ENCODE data around the gene WDR17.
"Not testable (repeated sequence)": the region's sequence is repeated elsewhere in the genome, so short reads cannot be mapped to it uniquely, and the experiment has no call there.

WDR17 gene

DNA sequence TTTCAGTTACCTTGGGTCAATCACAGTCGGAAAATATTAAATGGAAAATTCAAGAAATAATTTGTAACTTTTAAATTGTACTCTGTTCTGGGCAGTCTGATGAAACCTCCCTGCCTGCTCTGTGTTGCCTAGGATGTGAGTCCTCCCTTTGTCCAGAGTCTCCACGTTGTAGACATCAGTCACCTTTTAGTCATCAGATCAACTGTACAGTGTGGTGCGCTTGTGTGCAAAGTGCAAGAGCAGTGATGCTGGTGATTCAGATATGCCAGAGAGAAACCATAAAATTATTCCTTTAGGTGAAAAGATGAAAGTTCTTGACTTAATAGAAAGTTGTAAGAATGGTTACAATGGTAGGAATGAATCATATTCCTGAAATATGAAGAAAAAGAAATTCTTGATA, 128.3 kb downstream of the WDR17 start:
- no peak for DNase-seq

DNA sequence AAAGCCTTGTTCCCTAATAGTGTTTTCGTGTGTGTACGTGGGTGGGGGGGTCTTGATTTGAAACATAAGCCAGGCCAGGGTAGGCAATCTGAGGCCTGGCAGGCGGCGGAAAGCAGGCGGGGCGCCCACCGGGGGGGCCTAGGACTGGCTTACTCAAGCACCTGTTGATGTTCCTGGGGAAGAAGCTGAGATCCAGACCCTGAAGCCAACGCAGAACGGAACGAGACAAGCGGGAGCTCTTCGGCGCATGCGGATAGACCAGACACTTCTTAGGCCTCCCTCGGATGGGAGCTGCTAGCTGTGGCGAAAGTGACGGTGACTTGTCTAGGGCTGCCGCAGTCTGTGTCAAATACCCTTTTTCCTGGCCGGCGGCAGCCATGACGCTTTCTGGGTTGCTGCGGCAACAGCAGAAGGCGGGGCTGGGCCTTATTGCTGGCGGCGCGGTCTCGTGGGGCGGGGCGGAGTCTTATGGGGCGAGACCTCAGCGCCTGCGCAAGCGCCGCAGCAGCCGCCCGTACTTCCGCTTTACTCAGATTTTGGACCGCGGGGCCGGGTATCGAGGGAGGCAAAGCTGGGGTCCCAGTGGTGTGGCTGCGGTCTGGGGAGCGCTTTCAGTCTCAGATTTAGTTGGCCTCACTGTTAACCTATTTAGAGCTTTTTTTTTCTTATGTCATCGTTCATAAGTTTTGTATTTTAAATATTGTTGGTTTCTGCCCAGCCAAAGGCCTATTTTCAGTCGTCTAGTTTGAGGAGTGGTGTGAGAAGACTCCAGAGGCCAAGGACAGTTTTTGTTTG, 129.7 kb downstream of the WDR17 start, which contains the start of gene SPATA4:
Gene SPATA4, minus strand, starts transcription at position 402 of the 795 bp plus-strand sequence. Its CDS starts 23 bp downstream, at position 379.
- DNase-seq, result peak; percentile 74

DNA sequence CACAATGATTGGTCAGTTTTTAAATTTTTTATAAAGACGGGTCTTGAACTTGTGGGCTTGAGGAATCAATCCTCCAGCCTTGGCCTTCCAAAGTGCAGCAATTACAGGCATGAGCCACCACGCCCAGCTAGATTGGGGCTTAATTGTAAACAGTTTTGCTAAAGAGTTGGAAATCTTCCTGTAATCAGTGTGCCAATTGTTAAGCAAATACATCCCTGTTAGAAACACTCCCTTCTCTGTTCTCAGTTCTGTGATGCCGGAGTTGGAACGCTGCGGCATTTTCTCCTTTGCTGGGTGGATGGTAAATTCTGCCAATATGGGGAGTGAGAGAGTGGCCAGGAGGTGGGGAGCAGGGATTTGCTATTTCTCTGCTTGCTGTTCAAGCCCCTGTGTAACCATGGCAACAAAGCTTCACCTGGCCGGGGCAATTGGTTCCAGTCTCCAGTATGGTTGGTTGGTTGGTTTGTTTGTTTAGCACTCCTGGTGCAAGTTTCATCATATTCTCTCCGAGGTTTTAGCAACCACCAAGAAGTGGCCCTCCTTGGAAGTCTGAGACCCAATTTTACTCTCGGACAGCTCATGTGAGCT, 132.8 kb downstream of the WDR17 start:
- no peak for DNase-seq

DNA sequence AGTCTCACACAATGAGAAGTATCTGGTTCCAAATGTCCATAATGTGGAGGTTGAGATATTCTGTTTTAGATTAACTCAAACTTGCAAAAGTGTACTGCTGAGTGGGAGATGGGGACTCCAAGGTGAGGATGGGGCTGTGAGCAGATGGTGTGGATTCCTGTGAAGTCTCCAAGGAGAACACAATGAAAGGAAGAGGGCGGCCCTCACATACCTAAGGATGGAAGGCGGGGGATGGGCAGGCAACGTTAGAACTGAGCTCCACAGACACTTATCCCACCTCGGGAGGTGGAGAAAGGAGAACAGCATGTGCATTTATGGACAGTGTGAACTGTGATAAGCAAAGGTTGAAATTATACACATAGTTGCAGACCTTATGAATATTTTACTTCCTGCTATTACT, 139.7 kb downstream of the WDR17 start:
- DNase-seq, result no peak

DNA sequence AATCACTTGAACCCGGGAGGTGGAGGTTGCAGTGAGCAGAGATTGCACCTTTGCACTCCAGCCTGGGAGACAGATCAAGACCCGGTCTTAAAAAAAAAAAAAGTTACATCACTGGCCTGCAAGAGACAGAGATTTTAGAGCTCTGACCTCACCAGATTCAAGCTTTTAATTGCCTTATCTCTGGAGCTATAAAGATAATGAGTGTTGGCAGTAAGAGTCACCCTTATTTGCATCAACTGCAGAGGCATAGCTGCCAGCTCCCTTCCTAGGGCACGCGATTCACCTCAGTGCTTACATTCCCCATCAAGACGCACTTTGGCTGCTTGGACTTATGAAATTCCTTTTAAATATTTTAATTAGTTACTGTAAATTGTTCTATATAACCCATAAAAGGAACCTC, 142.2 kb downstream of the WDR17 start:
- DNase-seq, result no peak

DNA sequence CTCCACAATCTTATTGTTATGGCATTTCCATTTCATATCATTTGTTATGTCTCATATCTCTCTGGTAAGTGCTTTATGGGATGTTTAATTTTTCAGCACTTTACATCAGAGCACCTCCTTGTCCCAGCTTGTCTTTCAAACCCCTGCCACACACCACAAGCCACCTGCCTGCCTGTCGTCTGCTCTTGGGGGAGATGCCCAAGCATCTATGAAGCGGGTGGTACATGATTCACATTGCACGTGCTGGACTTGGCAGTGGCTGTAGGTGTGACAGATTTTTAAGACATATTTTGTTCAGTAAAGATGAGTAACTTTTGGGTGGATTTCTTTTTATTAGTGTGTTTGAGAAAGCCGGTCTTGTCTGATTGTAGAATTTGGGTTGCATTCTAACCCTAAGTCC, 143.9 kb downstream of the WDR17 start:
- DNase-seq, result no peak

DNA sequence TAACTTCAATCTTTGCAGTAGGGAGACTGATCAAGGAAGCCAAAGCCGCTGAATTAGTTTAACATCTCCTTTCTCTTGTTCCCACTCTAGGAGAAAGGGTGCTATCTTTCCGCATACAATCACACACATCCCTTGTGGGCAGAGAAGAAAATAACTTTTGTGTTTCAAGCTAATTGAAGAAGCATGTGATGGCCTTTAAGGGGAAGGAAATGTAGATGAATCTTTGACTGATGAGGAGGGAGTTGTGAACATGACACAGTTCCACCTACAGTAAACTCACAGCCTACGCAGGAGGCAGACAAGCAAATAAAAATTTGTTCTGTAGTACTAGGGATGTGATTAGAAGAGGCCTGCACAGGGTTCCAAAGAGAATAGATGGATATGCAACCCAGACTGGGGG, 144.5 kb downstream of the WDR17 start:
- no peak for DNase-seq

DNA sequence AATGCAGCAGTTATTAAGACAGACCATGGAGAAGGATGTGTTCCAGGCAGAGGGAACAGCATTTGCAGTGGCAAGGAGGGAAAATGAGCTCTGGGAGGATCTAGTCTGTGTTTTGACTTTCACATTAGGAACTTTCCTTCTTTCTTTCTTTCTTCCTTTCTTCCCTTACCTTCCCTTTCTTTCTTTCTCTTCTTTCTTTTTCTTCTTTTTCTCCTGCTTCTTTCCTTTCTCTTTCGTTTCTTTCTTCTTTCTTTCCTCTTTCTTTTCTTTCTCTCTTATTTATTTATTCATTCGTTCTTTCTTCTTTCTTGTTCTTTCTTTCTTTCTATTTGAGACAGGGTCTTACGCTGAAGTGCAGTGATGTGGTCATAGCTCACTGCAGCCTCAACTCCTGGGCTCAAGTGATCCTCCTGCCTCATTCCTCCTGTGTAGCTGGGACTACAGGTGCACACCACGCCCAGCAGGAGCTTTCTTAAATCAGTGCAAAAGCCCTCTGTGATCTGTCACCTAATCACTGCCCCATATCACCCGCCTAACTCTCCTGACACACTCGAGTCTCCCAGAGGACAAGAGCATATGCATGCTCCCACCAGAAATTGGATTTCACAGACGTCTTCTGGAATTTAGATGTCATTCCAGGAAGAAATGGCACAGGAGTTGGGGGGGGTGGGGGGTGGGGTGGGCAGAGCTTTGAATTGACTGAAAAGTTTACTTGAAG, 145.1 kb downstream of the WDR17 start:
- no peak for DNase-seq

DNA sequence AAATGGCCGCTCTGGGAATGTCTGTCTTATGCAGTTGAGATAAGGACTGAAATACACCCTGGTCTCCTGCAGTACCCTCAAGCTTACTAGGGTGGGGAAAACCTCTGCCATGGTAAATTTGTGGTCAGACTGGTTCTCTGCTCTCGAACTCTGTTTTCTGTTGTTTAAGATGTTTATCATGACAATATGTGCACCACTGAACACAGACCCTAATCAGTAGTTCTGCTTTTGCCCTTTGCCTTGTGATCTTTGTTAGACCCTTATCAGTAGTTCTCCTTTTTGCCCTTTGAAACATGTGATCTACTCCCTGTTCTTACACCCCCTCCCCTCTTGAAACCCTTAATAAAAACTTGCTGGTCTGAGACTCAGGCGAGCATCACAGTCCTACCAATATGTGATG, 146.7 kb downstream of the WDR17 start:
- DNase-seq, result not testable (repeated sequence)

DNA sequence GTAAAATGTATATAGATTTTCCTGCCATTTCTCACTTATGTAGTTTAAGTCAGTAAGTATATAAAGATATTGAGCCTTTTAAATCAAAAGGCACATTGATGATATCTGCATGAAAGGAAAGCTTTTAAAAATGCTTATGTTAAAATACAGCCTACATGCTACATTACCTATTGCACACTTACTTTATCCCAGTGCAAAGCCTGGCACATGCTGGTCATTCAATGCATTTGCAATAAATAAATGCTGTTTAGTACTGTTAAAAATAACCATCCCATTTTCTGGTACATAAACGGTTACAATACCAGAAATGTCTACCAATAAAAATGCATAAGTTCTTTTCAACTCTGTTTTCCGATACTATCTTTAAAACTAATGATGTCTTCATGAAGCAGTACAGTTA, 151.9 kb downstream of the WDR17 start:
- DNase-seq, result no peak

DNA sequence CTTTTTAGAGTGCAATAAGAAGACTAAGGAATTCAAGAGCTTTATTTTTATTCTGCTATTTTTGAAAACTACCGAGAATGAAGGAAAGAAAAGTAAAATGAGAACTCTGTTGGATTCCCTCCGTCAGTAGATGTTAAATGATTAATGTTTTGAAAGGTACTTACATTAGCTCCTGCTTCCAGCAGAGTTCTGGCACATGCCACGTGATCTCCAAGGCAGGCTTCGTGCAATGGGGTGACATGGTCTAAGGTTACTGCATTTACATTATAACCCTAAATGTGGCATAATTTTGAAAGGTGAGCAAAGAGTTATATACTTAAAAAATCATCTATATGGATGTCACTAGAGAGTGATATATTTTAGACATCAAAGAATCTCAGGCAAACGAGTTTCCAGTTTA, 156.5 kb downstream of the WDR17 start:
- DNase-seq, result no peak

DNA sequence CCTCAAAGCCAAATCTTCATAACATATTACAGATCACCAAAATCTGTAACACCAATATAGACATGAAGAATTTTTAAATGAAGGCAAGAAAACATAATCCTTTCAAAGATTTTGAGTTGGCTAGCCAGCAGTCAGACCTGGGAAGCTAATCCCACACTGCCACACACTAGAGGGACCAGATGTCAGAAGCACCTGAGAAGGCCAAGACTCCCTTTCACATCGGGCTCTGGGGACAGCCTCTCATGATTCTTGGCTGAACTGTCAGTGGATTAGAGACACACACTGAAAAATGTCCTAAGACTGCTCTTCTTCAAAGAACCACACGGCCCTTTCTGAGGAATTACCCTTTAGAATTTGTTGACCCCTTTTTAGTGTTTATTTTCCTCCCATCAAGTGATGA, 157.9 kb downstream of the WDR17 start:
- DNase-seq, result no peak

DNA sequence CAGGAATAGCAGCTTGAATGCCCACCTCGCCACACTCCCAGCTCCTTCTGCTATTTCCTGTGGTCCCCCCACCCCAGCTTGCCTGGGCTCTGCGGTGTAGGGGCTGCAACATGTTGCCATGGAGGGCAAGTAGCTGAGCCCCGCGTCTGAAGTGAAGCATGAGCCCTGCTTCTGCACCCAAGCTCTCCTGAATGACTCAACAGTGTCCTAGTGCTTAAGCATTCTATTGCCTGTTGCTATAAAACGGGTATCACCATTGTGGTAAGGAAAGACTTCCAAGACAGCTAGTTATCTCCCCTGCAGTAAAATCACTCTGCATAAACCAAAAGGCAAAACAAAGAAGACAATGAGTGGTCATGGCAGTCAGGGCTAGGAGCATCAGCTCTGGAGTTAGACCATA, 161.1 kb downstream of the WDR17 start:
- no peak for DNase-seq

DNA sequence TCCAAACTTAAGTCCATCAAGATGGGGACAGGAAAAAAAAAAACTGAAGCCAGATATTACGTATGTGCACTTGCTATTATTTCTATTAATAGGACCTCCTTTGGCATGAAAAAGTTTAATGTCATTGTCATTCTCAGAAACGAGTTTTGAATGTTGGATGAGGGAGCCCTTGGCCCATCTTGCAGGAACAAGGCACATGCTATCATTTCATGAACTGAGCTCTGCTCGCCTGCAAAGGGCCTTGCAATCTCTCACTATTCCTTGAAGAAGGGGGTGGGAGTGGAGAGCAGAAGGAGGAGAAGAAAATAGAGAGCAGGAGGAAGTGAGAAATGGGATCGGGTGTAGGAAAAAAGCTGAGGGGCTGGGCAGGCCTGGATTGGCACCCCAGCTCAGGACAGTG, 164.0 kb downstream of the WDR17 start:
- no peak for DNase-seq

Data from NCI-H774 (cell line).